ENCODE measurements around the gene GPR146.

DNA sequence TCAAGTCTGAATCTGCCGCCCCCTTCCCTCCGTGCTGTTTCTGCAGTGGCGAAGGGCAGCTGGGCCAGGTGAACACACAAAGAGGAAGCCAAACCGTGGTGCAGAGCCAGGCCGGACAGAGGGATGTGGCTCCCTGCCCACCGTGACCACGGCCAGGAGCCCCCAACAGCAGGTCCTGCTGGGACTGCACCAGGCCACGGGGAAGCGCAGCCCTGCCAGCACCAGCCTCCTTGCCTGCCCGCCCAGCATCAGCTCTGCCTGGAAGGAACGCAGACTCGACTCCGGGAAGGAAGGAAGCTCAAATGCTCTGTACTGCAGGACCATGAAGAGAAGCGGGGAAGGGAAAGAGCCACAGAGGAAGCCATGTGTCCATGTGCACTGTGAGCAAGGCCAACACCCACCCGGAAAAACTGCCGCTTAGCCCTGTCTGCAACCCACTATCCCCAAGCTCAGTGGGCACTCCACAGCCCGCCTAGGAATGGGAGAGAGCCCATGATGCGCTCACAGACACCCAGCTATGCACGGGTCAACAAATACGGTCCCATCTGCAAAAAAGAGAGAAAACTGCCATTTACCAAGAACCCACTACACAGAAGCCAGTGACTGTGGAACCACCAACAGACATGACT, 62.6 kb downstream of the GPR146 start:
- TF ChIP-seq CTCF (IDR thresholded peaks at IDR 0.05; ENCODE audit: low read length) (no peak), EZH2phosphoT487 (IDR thresholded peaks at IDR 0.05; ENCODE audit: low read length) (no peak)

Data from MM.1S (cell line).